OCI-LY1 (cell line): ENCODE measurements around the gene C4orf54.

Source experiments
- EZH2 ChIP-seq: fragments of 200-600 bp; sonication (generic), shearing (Covaris generic); IDR thresholded peaks from 2 replicates; pipeline ENCODE4 v1.8.0; 2017; ENCODE audit warnings: borderline replicate concordance, mixed run types, mild to moderate bottlenecking, antibody characterized with exemption, low read length, moderate library complexity, mixed read lengths
- TF ChIP-seq, protein P1 (sequence below): fragments of 200-600 bp; sonication (generic), shearing (Covaris generic); IDR thresholded peaks from 2 replicates; pipeline ENCODE4 v1.5.1; 2017; ENCODE audit warnings: mild to moderate bottlenecking, antibody characterized with exemption, low read length, moderate library complexity, mixed read lengths

DNA sequence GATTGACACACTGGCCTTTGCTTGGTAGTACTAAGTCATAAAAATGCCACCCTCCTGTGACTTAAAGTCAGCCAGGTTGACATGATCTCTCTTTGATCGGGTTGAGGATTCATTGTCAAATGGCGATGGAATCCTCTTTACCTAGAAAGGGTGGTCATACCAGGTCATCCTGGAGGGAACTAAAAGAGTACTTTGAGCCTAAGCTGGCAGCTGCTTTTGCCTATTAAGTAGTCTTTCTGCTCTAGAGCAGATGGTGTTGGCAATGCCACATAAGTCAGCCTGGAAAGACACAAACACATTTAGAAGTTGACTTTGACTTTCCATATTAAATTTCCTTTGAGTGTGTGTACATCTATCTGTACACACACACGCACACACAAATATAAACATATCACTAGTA lies 39.2 kb upstream of the C4orf54 start:
- TF ChIP-seq, protein P1, sequence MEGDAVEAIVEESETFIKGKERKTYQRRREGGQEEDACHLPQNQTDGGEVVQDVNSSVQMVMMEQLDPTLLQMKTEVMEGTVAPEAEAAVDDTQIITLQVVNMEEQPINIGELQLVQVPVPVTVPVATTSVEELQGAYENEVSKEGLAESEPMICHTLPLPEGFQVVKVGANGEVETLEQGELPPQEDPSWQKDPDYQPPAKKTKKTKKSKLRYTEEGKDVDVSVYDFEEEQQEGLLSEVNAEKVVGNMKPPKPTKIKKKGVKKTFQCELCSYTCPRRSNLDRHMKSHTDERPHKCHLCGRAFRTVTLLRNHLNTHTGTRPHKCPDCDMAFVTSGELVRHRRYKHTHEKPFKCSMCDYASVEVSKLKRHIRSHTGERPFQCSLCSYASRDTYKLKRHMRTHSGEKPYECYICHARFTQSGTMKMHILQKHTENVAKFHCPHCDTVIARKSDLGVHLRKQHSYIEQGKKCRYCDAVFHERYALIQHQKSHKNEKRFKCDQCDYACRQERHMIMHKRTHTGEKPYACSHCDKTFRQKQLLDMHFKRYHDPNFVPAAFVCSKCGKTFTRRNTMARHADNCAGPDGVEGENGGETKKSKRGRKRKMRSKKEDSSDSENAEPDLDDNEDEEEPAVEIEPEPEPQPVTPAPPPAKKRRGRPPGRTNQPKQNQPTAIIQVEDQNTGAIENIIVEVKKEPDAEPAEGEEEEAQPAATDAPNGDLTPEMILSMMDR = no peak
- TF ChIP-seq EZH2 = no peak
